GM18861 (cell line): ENCODE measurements around the gene PNMA1.

Source experiments
- ATAC-seq: cut with Tn5 transposase; IDR thresholded peaks from one replicate; pipeline ENCODE4 v1.9.1; 2021; ENCODE audit not compliant: unreplicated experiment

PNMA1 gene

DNA sequence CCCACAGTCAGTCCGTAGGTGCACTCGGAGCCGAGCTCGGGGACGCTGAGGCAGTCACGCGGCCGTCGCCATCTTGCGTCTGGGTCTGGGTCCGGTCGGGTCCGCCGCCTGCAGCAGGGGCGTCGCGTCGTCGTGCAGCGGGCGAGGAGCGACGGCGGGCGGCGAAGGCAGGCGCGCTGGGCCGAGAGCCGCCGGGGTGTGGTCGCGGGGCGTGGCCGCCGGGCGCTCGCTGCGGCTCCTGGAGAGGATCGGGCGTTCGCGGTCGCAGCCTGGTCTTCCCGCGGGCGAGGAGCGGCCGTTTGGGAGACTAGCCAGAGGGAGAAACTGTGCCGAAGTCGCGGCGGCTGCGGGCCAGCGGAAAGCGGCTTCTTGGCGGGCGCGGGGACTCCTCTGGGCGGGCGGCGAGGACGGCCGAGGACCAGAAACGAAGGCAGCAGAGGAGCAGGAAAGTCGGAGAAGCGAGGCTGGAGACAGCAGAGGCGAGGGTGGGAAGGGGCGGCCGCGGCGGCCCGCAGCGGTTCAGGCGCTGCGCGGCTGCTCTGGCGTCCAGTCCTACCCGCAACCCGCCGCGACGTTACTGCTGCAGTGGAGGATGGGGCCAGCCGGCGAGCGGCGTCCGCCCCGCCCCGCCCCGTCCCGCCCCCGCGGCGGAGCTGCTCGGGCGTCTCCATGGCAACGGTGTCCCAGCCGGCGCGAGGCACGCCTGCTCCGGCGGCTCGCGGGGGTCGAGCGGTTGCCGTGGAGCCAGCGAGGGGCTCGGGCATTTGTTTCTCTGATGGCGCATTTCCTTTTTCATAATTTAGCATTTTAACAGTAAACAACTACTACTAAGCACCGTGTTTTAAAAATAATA, at the start of gene PNMA1:
TSS of gene PNMA1 (minus strand) at position 582 of the 853 bp plus-strand sequence. CDS start 745 bp downstream, outside the sequence.
- peak; percentile 48 for ATAC-seq

GRCh38 chr14:73763396-73763795, 49.2 kb upstream of the PNMA1 start:
- ATAC-seq: no peak

DNA sequence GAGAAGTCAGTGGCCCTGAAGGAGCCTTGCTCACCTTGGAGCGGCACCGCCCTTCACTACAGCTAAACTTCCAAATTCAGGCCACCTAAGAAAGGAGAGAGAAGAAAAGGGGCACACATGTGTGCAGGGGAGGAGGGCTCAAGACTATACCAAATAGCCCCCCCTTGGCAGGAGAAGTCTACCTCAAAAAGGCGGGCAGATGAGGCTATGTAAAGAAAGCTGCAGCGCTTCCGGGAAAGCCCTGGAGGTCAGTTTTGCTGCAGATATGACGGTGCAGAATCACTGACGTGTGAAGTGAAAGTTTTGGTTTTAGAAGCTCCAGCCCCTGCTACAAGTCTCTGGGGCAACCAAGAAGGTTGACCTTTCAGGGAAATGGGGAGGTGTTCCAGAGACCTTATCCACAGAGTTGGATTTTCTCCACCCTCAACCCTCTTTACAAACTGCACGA, 48.2 kb upstream of the PNMA1 start:
- peak; percentile 25 for ATAC-seq

DNA sequence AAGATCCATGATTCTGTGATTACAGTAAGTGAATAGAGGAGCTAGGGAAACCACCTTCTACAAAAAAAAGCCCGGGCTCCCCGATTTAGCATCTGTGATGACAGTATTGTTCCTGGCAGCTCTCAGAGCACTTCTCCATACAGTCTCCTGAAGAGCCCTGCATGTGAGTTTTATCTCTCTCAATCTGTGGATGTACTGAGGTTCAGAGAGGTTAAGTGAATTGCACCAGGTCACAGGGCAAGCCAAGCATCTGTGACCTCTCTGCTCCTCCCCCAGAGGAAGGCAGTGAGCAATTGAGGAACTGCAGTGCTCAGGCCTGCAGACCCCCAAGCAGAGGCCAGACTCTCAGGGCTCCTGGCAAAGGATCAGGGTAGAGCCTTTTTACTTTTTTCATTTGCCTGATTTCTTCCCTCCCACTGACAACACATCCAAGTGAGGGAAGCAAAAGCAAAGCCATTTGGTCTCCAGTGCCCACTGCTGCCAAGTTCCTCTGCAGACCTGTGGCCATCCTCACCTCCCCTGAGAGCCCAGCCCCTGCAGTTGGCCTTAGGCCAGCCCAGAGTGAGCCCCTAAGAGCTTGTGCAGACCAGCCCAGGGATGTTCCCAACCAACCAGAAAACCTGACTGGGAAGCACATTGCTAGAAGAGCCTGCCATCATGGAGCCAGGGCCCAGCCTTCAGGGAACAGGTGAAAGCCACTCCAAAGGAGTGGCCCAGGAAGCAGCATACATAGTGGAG, 47.6 kb upstream of the PNMA1 start:
- ATAC-seq: no peak

DNA sequence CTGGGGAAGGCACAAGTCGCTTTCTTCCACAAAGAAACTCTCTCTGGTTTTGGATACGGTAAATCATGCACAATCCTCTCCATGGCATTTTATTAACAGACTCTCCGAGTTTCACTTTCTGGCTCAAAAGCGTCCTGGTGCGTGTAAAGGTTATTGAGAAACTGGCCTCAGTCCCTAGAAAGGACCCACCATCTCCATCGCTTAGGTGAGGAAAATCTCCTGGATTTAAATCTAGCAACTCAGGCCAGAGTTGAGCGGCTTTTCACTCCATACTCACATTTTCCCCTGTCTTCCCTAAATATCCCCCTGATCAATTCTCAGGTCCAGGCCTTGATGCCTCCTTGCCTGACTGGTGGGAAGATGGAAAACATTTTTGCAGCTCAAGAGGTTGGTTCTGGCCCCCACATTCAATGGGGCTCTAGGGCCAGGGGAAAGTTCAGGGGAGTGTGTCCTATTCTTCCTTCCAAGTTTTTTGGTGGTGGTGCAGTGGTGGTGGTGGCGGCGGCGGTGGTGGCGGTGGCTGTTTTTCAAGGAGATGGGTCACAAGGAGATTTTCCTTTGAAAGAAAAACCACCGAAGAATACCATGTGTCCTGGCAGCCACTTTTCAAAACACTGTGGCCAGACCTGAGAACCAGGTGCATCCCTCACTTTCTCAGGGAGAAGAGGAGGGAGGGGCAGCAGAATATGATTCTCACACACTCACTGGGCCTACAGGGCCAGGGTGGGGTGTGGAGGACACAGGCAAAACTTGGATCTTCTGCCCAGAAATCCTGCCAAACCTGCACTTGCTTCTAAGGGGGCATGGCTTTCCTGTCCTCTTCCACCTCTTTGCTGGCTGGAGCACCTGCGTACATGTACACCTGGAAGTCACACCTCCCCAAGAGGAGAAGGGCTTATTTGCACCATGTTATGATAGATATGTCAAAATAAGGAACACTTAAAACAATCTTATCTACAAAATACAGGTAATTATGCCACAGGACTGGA, 46.7 kb upstream of the PNMA1 start:
- ATAC-seq: no peak

GRCh38 chr14:73759714-73760597, 45.8 kb upstream of the PNMA1 start:
- peak; percentile 41 for ATAC-seq

GRCh38 chr14:73759183-73759713, 45.1 kb upstream of the PNMA1 start:
- no peak for ATAC-seq

DNA sequence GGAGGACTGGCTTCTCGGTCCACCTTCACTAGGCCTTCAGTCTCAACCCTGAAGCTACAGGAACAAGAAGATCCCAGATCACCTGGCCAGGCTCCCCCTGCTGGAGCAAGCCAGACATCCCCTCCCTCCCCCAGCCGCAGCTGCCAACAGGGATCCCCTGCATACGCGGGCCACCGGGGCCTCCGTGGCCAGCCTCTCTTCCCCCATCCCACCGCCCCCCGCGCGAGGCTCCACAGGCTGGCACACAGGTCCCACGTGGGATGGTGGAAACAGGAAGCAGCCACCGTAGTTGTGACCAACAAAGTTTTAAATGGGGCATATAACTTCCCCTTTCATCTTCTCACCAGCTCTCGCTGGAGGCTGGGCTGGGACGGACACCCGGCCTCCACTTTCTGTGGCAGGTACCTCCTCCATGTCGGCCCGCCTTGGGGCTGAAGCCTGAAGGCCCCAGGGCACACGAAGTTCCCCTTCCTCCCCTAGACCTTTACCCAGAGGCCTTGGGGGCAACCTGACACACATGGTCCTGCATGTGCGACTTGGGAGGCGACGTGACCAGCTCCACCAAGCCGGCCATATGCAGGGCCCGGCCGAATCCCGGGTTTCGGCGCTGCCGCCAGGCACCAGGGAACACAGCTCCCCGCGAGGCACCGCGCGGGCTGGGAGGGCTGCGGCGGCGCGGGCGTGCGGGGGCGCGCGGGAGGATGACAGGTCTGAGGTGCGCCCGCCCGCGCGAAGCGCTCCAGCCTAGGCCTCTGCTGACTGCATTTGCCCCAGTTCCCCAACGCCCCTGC, 44.4 kb upstream of the PNMA1 start:
- ATAC-seq: no peak

DNA sequence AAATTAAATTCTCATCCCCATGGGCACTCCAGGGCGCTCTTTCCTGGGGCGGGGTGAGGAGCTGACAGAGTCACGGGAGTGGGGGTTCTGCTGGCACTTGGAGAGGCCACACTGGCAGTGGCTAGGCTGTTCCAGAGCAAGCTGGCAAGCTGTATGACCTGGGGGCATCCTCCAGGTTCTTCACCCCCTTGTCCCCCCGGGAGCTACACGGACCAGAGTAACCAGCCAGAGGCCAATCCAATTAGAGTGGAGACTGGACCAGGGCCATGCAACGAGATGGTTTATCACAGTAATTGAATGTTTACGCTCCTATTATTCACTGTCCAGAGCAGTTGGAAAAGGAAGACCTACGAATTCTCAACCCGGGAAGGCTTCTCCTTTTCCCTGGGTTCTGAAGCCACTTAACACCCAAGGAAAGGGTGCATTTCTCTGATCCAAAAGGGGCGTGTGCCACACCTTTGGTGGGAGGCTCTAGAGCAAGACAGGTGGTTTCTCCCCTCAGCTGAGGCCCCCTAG, 43.8 kb upstream of the PNMA1 start:
- ATAC-seq: no peak

DNA sequence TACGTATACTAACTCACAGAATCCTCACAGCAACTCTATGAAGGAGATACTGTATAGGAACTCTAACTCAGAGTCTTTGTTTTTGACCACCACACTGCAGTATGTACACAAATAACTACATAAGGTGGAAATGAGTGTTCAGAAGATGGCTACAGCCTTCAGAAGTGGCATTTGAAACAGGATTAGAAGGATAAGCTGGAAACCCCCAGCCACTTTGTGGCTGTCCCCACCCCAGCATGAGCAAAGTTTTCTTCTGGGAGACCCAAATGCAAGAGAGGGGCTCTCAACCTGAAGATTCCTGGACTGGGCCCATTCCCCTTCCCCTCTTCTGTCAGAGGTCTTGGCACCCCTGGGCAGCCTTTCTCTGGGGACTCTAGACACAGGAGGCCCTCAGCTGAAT, 43.2 kb upstream of the PNMA1 start:
- ATAC-seq: no peak

DNA sequence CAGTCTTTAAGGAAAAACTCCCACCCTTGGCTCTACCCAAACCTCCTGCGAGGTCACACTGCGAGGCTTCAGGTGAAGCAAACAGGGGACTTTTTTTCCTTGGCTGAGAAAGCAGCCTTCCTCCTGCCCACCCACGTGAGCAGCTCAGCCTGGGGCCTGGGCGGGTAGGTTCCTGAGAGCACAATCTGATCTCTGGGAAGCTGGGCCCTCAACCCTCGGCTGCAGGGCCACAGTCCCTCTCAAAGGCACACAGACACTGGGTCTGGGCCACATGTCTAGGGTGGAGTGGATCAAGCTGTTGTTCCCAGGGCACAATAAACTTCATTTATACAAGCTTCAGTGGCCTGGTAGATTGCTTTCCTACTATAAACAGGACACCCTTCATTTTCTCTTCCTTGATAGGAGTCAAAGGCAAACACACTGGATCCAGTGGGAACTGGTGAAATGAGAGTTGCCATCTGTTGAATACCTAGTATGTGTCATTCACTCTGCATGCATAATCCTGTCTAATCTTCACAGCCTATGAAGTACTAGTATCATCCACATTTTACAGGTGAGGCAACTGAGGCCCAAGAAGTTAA, 41.3 kb upstream of the PNMA1 start:
- no peak for ATAC-seq

DNA sequence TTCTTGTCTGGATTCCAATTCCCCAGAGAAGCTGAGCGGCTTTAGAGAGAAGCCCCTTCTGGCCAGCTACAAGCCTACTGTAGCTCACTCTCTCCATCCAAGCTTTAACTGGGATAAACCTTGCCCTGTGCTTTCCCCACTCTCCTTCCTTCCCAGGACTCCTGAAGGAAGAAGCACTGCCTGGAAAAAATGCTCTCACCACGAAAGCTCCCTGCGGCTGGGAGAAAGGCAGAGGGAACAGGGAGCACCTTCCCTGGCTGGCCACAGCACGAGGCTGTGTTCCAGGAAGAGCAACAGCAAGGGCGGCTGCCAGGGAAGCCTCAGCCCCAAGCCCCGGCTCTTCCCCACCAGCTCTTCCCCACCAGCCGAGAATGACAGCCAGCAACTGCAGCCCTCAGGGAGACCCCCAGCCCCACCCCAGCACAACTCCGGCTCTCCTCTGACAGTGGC, 40.8 kb upstream of the PNMA1 start:
- no peak for ATAC-seq

DNA sequence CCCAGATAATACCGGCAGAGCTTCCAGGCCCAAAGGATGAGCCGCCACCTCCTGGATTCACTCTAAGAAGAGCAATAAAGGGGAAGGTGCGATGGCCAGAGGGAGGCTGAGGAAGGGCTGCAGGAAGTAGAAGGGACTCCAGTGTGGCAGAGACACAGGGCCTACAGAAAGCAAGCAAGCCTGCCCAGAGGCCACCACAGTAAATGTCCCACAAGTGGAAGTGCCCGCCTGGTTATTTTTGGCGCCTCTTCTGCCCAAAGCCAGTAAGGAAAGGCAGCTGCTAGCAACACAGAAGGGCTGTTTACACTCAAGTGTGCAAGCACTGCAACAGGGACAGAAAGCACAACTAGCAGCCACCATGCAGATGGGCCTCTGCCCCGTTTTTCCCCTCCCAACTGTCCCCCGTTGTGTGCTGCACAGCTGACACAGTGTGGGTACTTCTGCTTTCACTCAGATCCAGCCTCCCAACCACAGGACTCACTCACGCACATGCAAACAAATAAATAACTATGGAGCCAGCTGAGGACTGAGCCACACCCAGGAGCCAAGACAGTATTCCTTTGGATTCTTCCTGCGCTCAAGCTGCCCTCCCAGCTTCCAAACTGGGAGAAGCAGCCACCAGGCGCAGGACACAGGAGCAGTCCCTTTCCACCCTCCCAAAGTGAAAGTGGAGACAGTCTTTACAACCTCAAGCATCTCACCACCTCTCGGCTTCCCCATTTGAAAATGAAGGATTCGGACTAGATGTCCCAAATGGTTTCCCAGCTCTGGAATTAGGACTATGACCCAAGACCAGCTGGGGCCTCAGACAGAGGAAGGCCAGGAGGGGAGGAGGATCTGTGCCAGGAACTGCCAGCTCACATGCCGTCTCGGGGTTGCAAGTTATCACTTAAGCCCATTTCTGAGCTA, 40.0 kb upstream of the PNMA1 start:
- ATAC-seq: peak; percentile 34

DNA sequence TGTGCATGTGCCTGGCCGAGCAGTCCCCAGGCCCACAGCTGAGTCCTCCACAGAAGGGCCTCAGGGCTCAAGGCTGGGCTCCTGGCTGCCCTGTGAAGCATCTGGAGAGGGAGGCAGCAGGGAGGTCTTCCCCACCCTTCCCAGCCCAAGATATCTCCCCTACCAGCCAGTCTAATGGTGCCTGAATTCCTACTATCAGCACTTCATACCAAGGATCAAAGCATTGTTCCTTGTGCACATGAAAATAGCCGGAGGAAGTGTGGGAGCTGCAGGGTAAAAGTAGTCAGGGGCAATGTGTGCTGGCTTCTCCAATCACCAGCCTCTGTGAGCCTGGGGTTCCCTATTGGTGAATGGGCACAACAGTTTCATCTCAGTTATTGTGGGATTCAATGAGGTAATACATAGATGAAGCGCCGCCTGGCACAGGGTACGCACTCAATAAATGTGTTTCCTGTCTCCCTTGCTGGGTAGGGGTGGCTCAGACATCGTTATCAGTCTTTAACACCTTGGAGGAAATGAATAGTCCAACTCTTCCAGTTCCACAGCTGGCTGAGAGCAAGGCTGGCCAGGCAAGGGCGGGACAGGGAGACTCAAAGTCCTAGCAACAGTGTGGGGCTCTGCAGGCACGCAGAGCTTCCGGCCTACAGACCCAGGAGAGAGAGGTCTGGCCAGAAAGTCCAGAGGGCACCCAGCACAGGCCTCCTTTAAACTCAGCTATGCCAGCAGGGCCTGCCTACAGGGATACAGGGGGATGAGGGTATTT, 39.1 kb upstream of the PNMA1 start:
- ATAC-seq: no peak

- no peak for ATAC-seq
Observed at GRCh38 chr14:73752297-73752992, 38.3 kb upstream of the PNMA1 start.

DNA sequence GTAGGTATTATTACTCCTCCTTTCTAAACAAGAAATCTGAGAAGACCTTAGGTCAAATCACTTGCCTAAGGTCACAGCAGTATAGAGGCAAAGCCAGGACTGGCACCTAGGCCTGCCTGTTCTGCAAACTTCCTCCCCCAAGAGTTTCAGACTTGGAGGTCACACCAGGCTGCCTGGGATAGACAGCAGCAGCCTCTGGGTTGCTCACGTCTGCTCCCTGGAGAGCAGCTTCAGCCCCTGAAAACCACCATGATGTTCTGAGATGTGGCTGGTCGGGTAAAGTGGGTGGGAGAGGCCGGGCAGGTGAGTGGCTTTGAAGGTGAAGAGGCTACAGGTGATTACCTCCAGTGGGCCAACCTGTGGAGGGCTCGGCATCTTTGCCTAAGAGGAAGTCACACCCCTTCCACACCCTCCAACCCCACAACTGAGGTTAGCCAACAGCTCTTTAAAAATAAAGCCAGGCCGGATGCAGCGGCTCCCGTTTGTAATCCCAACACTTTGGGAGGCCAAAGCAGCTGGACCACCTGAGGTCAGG, 37.0 kb upstream of the PNMA1 start:
- ATAC-seq: no peak
